ENCODE measurements around the gene FMN2. TPM values are rescaled to one million over a fixed set of nuclear protein-coding genes. Genes with fewer than 3 reads are reported as not detected.
A peak's percentile ranks its signal among the peaks of the same experiment; 100 is the strongest.

FMN2 gene
- total RNA-seq, 8 experiments from 2014 or later, result 0.27 to 29.0 (median 23.0) TPM

DNA sequence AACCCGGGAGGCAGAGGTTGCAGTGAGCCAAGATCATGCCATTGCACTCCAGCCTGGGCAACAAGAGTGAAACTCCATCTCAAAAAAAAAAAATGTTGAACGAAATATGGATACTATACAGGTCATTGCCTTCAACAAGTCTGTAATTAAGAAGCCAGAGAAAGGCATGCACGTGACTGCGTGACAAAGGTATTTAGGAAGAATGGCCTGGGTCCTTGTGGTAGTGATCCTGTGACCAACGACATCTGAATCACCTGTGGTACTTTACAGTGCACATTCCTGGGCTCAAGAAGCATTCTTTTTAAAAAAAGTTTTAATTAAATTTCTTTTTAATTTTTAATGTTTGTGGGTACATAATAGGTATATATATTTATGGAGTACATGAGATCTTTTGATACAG, 405.3 kb downstream of the FMN2 start:
- Histone ChIP-seq H3K4me1 (replicated peaks in 1 of 2) (no peaks in the 10 kb centered on the region), H3K27ac (no peak overlapping the region), H3K4me3 (no peak overlapping the region)
- in situ Hi-C loops (cut with MboI; ENCODE audit: low pct_unique_long_range_greater_than_20kb in 2 of 9, low sequenced_read_pairs in 9 of 9, unreplicated experiment in 9 of 9), result no loop called here
- 55 to 100% (median 95%) methylated on average over 1 to 4 of the region's 5 CpGs for WGBS, 10 experiments
- ATAC-seq (replicated peaks in 6 of 8), result no peak

DNA sequence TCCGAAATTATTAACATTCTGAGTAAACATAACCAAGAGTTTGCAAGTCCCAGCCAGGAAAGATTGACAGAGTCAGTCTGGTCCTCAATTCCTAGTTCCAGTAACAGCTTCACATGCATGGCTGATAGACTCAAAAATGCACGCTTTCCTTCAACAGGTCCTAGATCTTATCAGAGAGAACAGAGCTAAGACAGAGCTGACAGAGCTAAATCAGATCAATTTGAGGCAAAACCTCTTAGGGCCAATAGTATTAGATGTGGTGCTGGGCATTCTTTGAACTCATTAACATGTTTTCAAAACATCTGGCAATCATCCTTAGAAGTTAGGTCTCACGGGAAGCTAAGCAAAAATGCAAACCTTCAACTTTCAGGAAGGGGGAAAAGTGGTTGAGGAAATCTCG, 406.2 kb downstream of the FMN2 start:
- Histone ChIP-seq H3K4me3 (no peak overlapping the region), H3K27ac (no peak overlapping the region), H3K4me1 (replicated peaks in 1 of 2) (no peaks in the 10 kb centered on the region)
- in situ Hi-C loops (cut with MboI; ENCODE audit: low pct_unique_long_range_greater_than_20kb in 2 of 9, low sequenced_read_pairs in 9 of 9, unreplicated experiment in 9 of 9), result no loop called here
- WGBS, 10 experiments, result 8 to 98% (median 77%) methylated on average over 1 to 4 of the region's 4 CpGs
- no peak for ATAC-seq (replicated peaks in 6 of 8)

DNA sequence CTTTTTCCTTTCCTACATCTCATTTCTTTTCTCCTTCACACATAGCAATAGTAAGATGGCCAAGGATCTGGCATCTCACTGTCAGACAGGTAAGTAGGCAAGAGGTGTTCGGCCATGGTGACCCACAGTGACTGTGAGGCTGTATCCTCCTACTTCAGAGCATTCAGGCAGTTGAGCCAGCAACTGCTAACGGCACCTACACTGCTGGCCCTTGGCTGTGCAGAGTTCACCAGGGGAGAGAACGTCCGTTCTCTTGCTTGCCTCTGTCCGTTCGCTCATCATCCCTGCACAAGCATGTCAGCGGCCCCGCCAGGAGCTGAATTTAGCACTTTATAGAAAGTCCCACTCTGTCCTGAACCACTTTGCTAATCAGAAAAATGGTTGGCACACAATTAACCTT, 406.7 kb downstream of the FMN2 start:
- Histone ChIP-seq H3K4me1 (replicated peaks in 1 of 2) (no peaks in the 10 kb centered on the region), H3K27ac (no peak overlapping the region), H3K4me3 (no peak overlapping the region)
- 70 to 98% (median 92%) methylated on average over 2 to 8 of the region's 8 CpGs; no CpG with 5 or more reads in 3 of the 10 experiments for WGBS, 10 experiments
- ATAC-seq (replicated peaks in 6 of 8), result no peak
- in situ Hi-C loops (cut with MboI; ENCODE audit: low pct_unique_long_range_greater_than_20kb in 2 of 9, low sequenced_read_pairs in 9 of 9, unreplicated experiment in 9 of 9), result no loop called here

- WGBS, 10 experiments, result 20 to 90% (median 70%) methylated on average over 1 to 2 of the region's 2 CpGs; no CpG with 5 or more reads in 4 of the 10 experiments
- ATAC-seq (replicated peaks in 6 of 8), result peak in 7 of 8 experiments; percentile 29 to 69 (median 41)
- Histone ChIP-seq H3K4me3 (no peak overlapping the region), H3K4me1 (replicated peaks in 1 of 2) (no peaks in the 10 kb centered on the region), H3K27ac (no peak overlapping the region)
- in situ Hi-C loops (cut with MboI; ENCODE audit: low pct_unique_long_range_greater_than_20kb in 2 of 9, low sequenced_read_pairs in 9 of 9, unreplicated experiment in 9 of 9), result no loop called here
Observed at GRCh38 chr1:240499012-240499411, 407.3 kb downstream of the FMN2 start.

DNA sequence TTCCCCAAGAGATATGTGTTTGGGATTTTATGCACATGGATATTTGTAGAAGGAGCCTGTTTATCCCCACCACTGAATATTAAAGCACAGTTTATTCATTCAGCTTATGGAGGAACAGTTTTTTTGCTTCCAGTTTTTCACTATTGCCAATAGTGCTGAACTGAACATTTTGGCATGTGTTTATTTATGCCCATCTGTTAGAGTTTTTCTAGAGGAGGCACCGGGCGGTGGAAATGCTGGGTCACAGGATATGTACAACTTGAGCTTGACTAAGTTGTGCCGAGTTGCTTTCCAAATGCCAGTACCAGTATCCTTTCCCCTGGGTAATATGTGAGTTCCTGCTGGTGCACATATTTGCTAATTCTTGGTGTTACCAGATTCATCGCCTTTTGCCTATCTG, 409.0 kb downstream of the FMN2 start:
- Histone ChIP-seq H3K27ac (no peak overlapping the region), H3K4me1 (replicated peaks in 1 of 2) (no peaks in the 10 kb centered on the region), H3K4me3 (no peak overlapping the region)
- WGBS, 10 experiments, result 0 to 98% (median 47%) methylated on average over 1 to 4 of the region's 4 CpGs; no CpG with 5 or more reads in 2 of the 10 experiments
- in situ Hi-C loops (cut with MboI; ENCODE audit: low pct_unique_long_range_greater_than_20kb in 2 of 9, low sequenced_read_pairs in 9 of 9, unreplicated experiment in 9 of 9), result no loop called here
- ATAC-seq (replicated peaks in 6 of 8), result peak in 2 of 8 experiments; percentile 33 to 69

DNA sequence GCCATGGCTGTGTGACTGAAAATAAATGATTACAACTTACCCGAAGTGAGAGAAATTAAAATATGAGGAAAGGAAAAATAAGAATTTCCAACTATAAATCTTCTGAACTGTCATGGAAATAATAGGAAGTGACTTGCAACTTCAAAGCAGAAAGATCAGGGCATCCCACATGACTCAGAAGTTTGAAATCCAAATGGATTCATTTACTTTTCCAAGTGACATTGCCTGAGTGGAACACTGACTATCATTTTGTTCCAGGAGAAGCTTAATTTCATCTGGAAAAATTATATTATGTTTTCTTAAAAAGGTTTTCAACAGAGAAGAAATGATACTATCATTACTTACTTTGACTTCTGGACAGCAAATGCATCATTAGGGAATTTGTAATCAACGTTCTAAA, 409.4 kb downstream of the FMN2 start:
- Histone ChIP-seq H3K4me3 (no peak overlapping the region), H3K27ac (no peak overlapping the region), H3K4me1 (replicated peaks in 1 of 2) (no peaks in the 10 kb centered on the region)
- peak in 1 of 8 experiments; percentile 13 for ATAC-seq (replicated peaks in 6 of 8)
- WGBS, 10 experiments, result 0 to 100% (median 83%) methylated on average over 1 to 2 of the region's 2 CpGs
- in situ Hi-C loops (cut with MboI; ENCODE audit: low pct_unique_long_range_greater_than_20kb in 2 of 9, low sequenced_read_pairs in 9 of 9, unreplicated experiment in 9 of 9), result no loop called here

DNA sequence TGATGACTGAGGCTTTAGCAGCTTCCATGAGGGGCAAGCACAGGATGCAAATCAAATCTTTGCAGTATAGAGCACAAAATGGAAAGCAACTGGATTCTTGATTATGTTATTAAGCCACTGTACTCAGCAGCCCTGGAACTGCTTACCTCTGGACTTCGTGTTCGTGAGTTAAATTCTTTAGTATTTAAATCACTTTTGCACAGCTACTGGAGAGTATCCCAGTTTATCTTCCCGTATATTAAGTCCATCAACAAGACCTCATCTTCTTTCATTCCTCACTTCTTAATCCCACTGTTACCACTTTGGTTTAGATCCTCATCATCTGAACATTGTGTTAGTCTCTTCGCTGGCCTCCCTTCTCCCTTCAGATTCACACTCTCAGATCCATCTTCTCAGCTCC, 411.4 kb downstream of the FMN2 start:
- in situ Hi-C loops (cut with MboI; ENCODE audit: low pct_unique_long_range_greater_than_20kb in 2 of 9, low sequenced_read_pairs in 9 of 9, unreplicated experiment in 9 of 9), result no loop called here
- Histone ChIP-seq H3K4me3 (no peak overlapping the region), H3K27ac (no peak overlapping the region), H3K4me1 (replicated peaks in 1 of 2) (no peaks in the 10 kb centered on the region)
- 31 to 100% (median 85%) methylated on average over 1 to 4 of the region's 4 CpGs; no CpG with 5 or more reads in 1 of the 10 experiments for WGBS, 10 experiments
- ATAC-seq (replicated peaks in 6 of 8), result no peak

GRCh38 chr1:240503558-240503957, 411.9 kb downstream of the FMN2 start:
- ATAC-seq (replicated peaks in 6 of 8), result no peak
- 0 to 60% (median 0%) methylated on average over 1 of the region's 1 CpG; no CpG with 5 or more reads in 3 of the 10 experiments for WGBS, 10 experiments
- no peaks in the 10 kb centered on the region for H3K4me1 ChIP-seq (replicated peaks in 1 of 2)
- in situ Hi-C loops (cut with MboI; ENCODE audit: low pct_unique_long_range_greater_than_20kb in 2 of 9, low sequenced_read_pairs in 9 of 9, unreplicated experiment in 9 of 9), result no loop called here
- H3K27ac ChIP-seq, result no peak overlapping the region
- H3K4me3 ChIP-seq, result no peak overlapping the region

- no peak for ATAC-seq (replicated peaks in 6 of 8)
- H3K4me3 ChIP-seq, result no peak overlapping the region
- no peaks in the 10 kb centered on the region for H3K4me1 ChIP-seq (replicated peaks in 1 of 2)
- in situ Hi-C loops (cut with MboI; ENCODE audit: low pct_unique_long_range_greater_than_20kb in 2 of 9, low sequenced_read_pairs in 9 of 9, unreplicated experiment in 9 of 9), result no loop called here
- H3K27ac ChIP-seq, result no peak overlapping the region
- 21 to 93% (median 84%) methylated on average over 3 to 4 of the region's 4 CpGs for WGBS, 10 experiments
Observed at GRCh38 chr1:240506176-240506575, 414.5 kb downstream of the FMN2 start.

DNA sequence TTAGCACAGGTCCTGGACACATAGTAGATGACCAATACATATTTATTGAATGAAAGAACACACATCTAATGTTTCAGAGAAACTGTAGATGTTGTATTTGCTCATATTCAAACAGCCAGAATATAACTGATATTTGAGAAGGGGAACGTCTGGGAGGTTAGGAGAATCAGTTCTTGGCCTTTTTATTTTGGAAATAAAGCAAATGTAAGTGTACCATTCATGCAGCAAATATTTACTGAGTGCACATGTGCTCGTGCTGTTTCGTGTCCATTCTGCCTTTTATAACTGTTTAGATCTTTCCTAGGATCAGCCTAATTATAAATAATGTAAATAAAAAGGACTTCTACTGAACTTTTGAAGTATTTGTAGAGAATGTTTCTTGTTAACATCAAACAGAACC, 416.5 kb downstream of the FMN2 start:
- no peak overlapping the region for H3K4me3 ChIP-seq
- in situ Hi-C loops (cut with MboI; ENCODE audit: low pct_unique_long_range_greater_than_20kb in 2 of 9, low sequenced_read_pairs in 9 of 9, unreplicated experiment in 9 of 9), result no loop called here
- no peak for ATAC-seq (replicated peaks in 6 of 8)
- no peaks in the 10 kb centered on the region for H3K4me1 ChIP-seq (replicated peaks in 1 of 2)
- H3K27ac ChIP-seq, result no peak overlapping the region
- WGBS, 10 experiments, result 0 to 94% (median 70%) methylated on average over 1 to 3 of the region's 3 CpGs; no CpG with 5 or more reads in 1 of the 10 experiments

- in situ Hi-C loops (cut with MboI; ENCODE audit: low pct_unique_long_range_greater_than_20kb in 2 of 9, low sequenced_read_pairs in 9 of 9, unreplicated experiment in 9 of 9), result no loop called here
- 33 to 100% (median 84%) methylated on average over 1 to 2 of the region's 2 CpGs; no CpG with 5 or more reads in 2 of the 10 experiments for WGBS, 10 experiments
- Histone ChIP-seq H3K4me1 (replicated peaks in 1 of 2) (no peaks in the 10 kb centered on the region), H3K27ac (no peak overlapping the region), H3K4me3 (no peak overlapping the region)
- peak in 1 of 8 experiments; percentile 64 for ATAC-seq (replicated peaks in 6 of 8)
Observed at GRCh38 chr1:240508950-240509349, 417.3 kb downstream of the FMN2 start.

DNA sequence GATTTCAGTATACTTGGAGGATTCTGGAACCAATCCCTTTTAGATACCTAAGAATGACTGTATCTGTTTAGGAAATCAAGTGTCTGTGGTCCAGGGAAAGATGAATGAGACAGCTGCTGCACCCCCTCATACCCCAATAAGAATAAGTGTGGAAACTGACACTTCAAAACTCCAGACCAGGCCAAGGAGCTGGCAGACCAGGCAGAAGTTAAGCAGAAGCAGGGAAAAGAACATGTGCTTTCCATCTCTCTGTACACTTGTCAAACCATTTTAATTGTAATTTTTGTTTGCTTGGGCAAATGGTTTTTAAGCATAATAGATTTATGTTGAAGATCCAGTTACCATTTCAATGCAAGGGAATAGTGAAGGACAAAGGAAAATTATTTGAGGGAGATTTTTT, 420.1 kb downstream of the FMN2 start:
- no peak for ATAC-seq (replicated peaks in 6 of 8)
- in situ Hi-C loops (cut with MboI; ENCODE audit: low pct_unique_long_range_greater_than_20kb in 2 of 9, low sequenced_read_pairs in 9 of 9, unreplicated experiment in 9 of 9), result no loop called here
- H3K27ac ChIP-seq, result no peak overlapping the region
- no peaks in the 10 kb centered on the region for H3K4me1 ChIP-seq (replicated peaks in 1 of 2)
- no peak overlapping the region for H3K4me3 ChIP-seq

DNA sequence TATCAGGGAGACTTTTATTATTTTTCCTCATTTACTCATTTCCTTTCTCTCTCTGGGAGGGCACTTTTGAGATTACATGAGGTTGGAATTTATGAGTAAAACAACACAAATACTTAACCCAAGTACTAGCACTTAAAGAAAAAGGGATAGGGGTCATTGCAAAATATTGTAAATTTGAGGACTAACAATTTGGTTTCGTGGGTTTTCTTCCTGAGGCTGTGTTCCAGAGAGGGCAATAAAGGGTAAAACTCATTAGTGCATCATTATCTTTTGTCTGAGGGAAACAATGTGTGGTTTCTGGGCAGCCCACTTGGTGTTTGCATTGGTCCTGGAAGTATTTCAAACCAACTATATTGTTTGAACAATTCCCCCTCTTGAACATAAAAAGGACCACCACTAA, 423.8 kb downstream of the FMN2 start:
- ATAC-seq (replicated peaks in 6 of 8), result no peak
- Histone ChIP-seq H3K4me3 (no peak overlapping the region), H3K27ac (no peak overlapping the region), H3K4me1 (replicated peaks in 1 of 2) (no peaks in the 10 kb centered on the region)
- in situ Hi-C loops (cut with MboI; ENCODE audit: low pct_unique_long_range_greater_than_20kb in 2 of 9, low sequenced_read_pairs in 9 of 9, unreplicated experiment in 9 of 9), result no loop called here
- 0 to 80% (median 39%) methylated on average over 1 of the region's 1 CpG; no CpG with 5 or more reads in 2 of the 10 experiments for WGBS, 10 experiments

DNA sequence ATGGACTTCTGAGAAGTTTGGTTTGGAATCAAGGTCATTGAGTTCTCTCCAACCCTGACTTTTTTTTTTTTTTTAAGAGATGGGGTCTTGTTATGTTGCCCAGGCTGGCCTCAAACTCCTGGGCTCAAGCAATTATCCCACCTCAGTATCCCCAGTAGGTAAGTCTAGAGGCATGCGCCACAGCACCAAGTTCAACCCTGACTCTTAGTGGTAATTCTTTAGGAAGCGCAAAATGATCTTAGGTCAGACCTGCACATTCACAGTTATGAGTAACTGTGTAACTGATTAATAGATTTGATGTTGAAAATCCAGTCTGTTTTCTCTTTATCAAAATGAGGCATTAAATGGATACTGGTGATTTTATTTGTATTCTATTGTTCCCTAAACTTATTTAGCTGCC, 424.4 kb downstream of the FMN2 start:
- ATAC-seq (replicated peaks in 6 of 8), result no peak
- no peak overlapping the region for H3K4me3 ChIP-seq
- in situ Hi-C loops (cut with MboI; ENCODE audit: low pct_unique_long_range_greater_than_20kb in 2 of 9, low sequenced_read_pairs in 9 of 9, unreplicated experiment in 9 of 9), result no loop called here
- H3K27ac ChIP-seq, result no peak overlapping the region
- no peaks in the 10 kb centered on the region for H3K4me1 ChIP-seq (replicated peaks in 1 of 2)
- 79 to 100% (median 100%) methylated on average over 1 to 2 of the region's 2 CpGs; no CpG with 5 or more reads in 2 of the 10 experiments for WGBS, 10 experiments

Measured in motor neuron (in vitro differentiated cells).